Measurements from ENCODE around the gene CHRNA1.
A peak's percentile ranks its signal among the peaks of the same experiment; 100 is the strongest.

The CHRNA1 gene

GRCh38 chr2:174753038-174753633 is 11.1 kb downstream of the CHRNA1 start:
- no peak for DNase-seq (ENCODE audit: low read depth)
- TF ChIP-seq CTCF (IDR thresholded peaks at IDR 0.05; ENCODE audit: insufficient read depth, low read depth, low read length, missing control alignments) = no peak
- H3K4me3 ChIP-seq (ENCODE audit: low read length) = no peak overlapping the region

GRCh38 chr2:174752403-174753037 is 11.8 kb downstream of the CHRNA1 start:
- no peak overlapping the region for H3K4me3 ChIP-seq (ENCODE audit: low read length)
- TF ChIP-seq CTCF (IDR thresholded peaks at IDR 0.05; ENCODE audit: insufficient read depth, low read depth, low read length, missing control alignments) = no peak
- DNase-seq (ENCODE audit: low read depth) = no peak

GRCh38 chr2:174750923-174751441 is 13.3 kb downstream of the CHRNA1 start:
- H3K4me3 ChIP-seq (ENCODE audit: low read length) = no peak overlapping the region
- TF ChIP-seq CTCF (IDR thresholded peaks at IDR 0.05; ENCODE audit: insufficient read depth, low read depth, low read length, missing control alignments) = no peak
- DNase-seq (ENCODE audit: low read depth) = no peak

GRCh38 chr2:174749793-174750192 is 14.5 kb downstream of the CHRNA1 start:
- no peak for TF ChIP-seq CTCF (IDR thresholded peaks at IDR 0.05; ENCODE audit: insufficient read depth, low read depth, low read length, missing control alignments)
- H3K4me3 ChIP-seq (ENCODE audit: low read length) = no peak overlapping the region
- DNase-seq (ENCODE audit: low read depth) = no peak

- peak; percentile 90 for TF ChIP-seq CTCF (IDR thresholded peaks at IDR 0.05; ENCODE audit: insufficient read depth, low read depth, low read length, missing control alignments)
- no peak overlapping the region for H3K4me3 ChIP-seq (ENCODE audit: low read length)
- DNase-seq (ENCODE audit: low read depth) = peak; percentile 80
Measured at GRCh38 chr2:174748948-174749347, 15.3 kb downstream of the CHRNA1 start.

GRCh38 chr2:174745142-174745541 is 19.1 kb downstream of the CHRNA1 start:
- no peak for DNase-seq (ENCODE audit: low read depth)
- no peak overlapping the region for H3K4me3 ChIP-seq (ENCODE audit: low read length)
- TF ChIP-seq CTCF (IDR thresholded peaks at IDR 0.05; ENCODE audit: insufficient read depth, low read depth, low read length, missing control alignments) = no peak

GRCh38 chr2:174744111-174744510 is 20.2 kb downstream of the CHRNA1 start:
- no peak overlapping the region for H3K4me3 ChIP-seq (ENCODE audit: low read length)
- TF ChIP-seq CTCF (IDR thresholded peaks at IDR 0.05; ENCODE audit: insufficient read depth, low read depth, low read length, missing control alignments) = no peak
- DNase-seq (ENCODE audit: low read depth) = peak; percentile 16

Data from epithelial cell of esophagus (primary cell).